Activated CD8-positive, alpha-beta T cell treated with anti-CD3 and anti-CD28 coated beads, Interleukin-2, amount 10 ng/mL, durations not matched to agents 7 days and 5 days (primary cell): ENCODE data around the gene FAM20C. TPM values are rescaled to one million over a fixed set of nuclear protein-coding genes. Genes with fewer than 3 reads are reported as not detected.

Experiments used
- ATAC-seq: fragments of 150-1000 bp; cut with Tn5 transposase; one replicate; pipeline ENCODE4 v1.10.0; 2021; ENCODE audit warnings: moderate library complexity
- CTCF ChIA-PET: fragments of 350-600 bp; sonication (Branson Sonifier 250); formaldehyde crosslinking; loops from one replicate; lab custom pipeline; 2021; ENCODE audit warnings: antibody characterized with exemption; lab: Charles Lee
- POLR2A ChIA-PET: fragments of 350-600 bp; sonication (Branson Sonifier 250); formaldehyde crosslinking; loops from one replicate; lab custom pipeline; 2021; ENCODE audit warnings: antibody characterized with exemption; lab: Charles Lee
- DNase-seq: peaks from one replicate; pipeline ENCODE4 v3.0.0-alpha.2; 2020
- H3K27ac Mint-ChIP-seq: one replicate; pipeline ENCODE4 v1.8.0; 2021; ENCODE audit warnings: mild to moderate bottlenecking, mixed read lengths
- H3K27me3 Mint-ChIP-seq: one replicate; pipeline ENCODE4 v1.8.0; 2021; ENCODE audit warnings: low read depth, mixed read lengths
- H3K36me3 Mint-ChIP-seq: one replicate; pipeline ENCODE4 v1.8.0; 2021; ENCODE audit warnings: low read depth, mixed read lengths
- H3K4me1 Mint-ChIP-seq: one replicate; pipeline ENCODE4 v1.8.0; 2021; ENCODE audit warnings: low read depth, mixed read lengths
- H3K4me3 Mint-ChIP-seq: one replicate; pipeline ENCODE4 v1.8.0; 2021; ENCODE audit warnings: mild to moderate bottlenecking, mixed read lengths
- H3K9me3 Mint-ChIP-seq: one replicate; pipeline ENCODE4 v1.8.0; 2022; ENCODE audit warnings: mixed read lengths; ENCODE audit not compliant: insufficient read depth
- total RNA-seq, 2 experiments: library from RNA; stranded (reverse); gene quantifications; one replicate each; pipeline ENCODE4 v1.2.3, GENCODE V29; 2021

The FAM20C gene
- total RNA-seq, 2 experiments from 2014 or later = 0.74 TPM; not detected in 1

DNA sequence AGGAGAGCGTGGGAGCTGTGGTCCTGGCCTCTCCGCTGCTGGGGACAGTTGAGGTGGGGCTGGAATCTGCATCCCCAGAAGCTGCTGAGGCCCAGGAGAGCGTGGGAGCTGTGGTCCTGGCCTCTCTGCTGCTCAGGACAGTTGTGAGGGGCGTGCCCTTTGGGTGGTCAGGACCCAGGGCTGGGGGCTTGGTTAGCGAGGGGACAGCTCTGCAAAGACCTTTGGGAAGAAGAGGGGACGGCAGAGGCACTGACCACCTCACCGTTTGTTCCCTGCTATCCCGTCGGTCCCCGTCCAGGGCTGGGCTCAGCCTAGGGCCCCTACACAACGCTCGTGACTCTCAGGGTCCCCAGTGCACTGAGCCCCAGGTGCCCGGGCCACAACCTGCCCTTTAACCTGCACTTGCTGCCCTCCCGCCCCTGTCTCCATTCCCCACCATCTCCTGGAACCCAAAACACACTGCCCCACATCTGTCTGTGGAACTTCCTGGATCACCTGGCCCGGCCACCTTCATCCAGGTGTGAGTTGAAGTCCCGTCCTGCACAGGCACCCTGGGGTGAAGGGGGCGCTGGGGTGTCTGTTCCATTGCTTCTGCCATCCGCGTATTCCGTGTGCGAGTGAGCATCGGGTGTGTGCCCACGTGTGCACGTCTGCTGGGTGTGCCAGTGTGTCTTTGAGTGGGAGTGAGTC, 111.7 kb downstream of the FAM20C start:
- ATAC-seq (no peak), DNase-seq (no peak)
- no peak overlapping the region for H3K4me3 Mint-ChIP-seq
- H3K27me3 Mint-ChIP-seq = no peaks in the 10 kb centered on the region
- no peaks in the 10 kb centered on the region for H3K9me3 Mint-ChIP-seq
- H3K27ac Mint-ChIP-seq = no peak overlapping the region
- ChIA-PET CTCF (no interaction called here), POLR2A (no interaction called here)
- H3K4me1 Mint-ChIP-seq = no peaks in the 10 kb centered on the region
- no peaks in the 10 kb centered on the region for H3K36me3 Mint-ChIP-seq

GRCh38 chr7:304574-305409, 112.4 kb downstream of the FAM20C start:
- no peaks in the 10 kb centered on the region for H3K4me1 Mint-ChIP-seq
- H3K9me3 Mint-ChIP-seq = no peaks in the 10 kb centered on the region
- POLR2A ChIA-PET = no interaction called here
- H3K36me3 Mint-ChIP-seq = no peaks in the 10 kb centered on the region
- CTCF ChIA-PET = no interaction called here
- H3K27me3 Mint-ChIP-seq = no peaks in the 10 kb centered on the region
- DNase-seq = no peak
- H3K27ac Mint-ChIP-seq = no peak overlapping the region
- H3K4me3 Mint-ChIP-seq = no peak overlapping the region
- ATAC-seq = no peak

GRCh38 chr7:305410-306151, 113.2 kb downstream of the FAM20C start:
- CTCF ChIA-PET = no interaction called here
- H3K9me3 Mint-ChIP-seq = no peaks in the 10 kb centered on the region

DNA sequence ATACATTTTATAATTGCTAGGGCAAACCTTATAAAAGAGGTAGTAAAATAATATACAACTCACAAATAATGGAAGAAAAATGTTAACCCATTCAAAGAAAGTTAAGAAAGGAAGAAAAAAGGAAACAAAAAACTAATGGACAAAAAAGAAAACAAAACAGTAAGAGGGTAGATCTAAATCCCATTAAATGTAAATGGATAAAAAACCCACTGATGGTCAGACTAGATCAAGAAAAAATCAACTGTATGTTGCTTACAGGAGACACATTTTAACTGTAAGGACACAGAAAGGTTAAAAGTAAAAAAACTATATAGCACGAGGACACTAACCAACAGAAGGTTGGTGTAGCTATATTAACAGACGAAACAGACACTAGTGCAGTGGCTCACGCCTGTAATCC, 115.6 kb downstream of the FAM20C start:
- H3K27me3 Mint-ChIP-seq = peaks cover 12% of the 10 kb centered on the region
- H3K27ac Mint-ChIP-seq = no peak overlapping the region
- DNase-seq = no peak
- H3K4me3 Mint-ChIP-seq = no peak overlapping the region
- POLR2A ChIA-PET = no interaction called here
- no peaks in the 10 kb centered on the region for H3K9me3 Mint-ChIP-seq
- ATAC-seq = no peak
- H3K4me1 Mint-ChIP-seq = no peaks in the 10 kb centered on the region
- H3K36me3 Mint-ChIP-seq = no peaks in the 10 kb centered on the region
- CTCF ChIA-PET = no interaction called here

More at GRCh38 chr7:305410-306151, 113.2 kb downstream of the FAM20C start:
- Mint-ChIP-seq H3K27me3 (peaks cover 2% of the 10 kb centered on the region), H3K4me1 (no peaks in the 10 kb centered on the region), H3K27ac (no peak overlapping the region), H3K4me3 (no peak overlapping the region), H3K36me3 (no peaks in the 10 kb centered on the region)
- ATAC-seq (no peak), DNase-seq (no peak)
- POLR2A ChIA-PET = no interaction called here

- ChIA-PET POLR2A (no interaction called here), CTCF (no interaction called here)
- Mint-ChIP-seq H3K9me3 (no peaks in the 10 kb centered on the region), H3K4me1 (no peaks in the 10 kb centered on the region), H3K36me3 (no peaks in the 10 kb centered on the region), H3K4me3 (no peak overlapping the region), H3K27ac (no peak overlapping the region), H3K27me3 (peaks cover 17% of the 10 kb centered on the region)
- DNase-seq (no peak), ATAC-seq (no peak)
These were observed 117.3 kb downstream of the FAM20C start for GRCh38 chr7:309586-310228.

Other genes starting within 250 kb of the FAM20C start
- not detected for gene FOXL3, start 97.6 kb downstream of the FAM20C start, total RNA-seq